ENCODE results near the gene MED20.

Gene MED20

DNA sequence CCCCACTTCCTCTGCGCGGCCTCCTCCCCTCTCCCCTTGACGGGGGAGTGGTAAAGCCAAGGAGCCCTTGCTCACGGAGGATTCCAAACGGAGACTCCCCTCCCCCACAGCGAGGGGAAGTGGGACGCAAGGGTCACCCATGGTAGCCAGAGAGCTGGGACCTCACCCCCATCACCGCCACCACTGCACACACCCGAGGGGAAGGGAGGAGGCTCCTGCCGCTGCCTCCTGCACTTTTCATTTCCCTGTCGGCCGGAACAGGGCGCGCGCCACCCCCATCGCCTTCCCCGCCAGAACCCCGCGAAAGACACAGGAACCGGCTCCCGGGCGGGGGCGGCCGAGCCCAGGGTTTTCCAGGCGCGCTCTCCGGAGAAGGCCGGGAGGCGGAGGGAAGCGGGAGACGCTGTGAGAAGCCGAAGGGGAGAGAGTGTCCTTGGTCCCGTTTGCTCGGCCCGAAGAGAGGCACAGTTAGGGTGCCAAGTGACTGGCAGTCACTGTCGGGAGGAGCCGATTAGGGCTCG lies 19.9 kb upstream of the MED20 start:
- no peak for FAIRE-seq

GRCh38 chr6:41939848-41940758 lies 19.2 kb upstream of the MED20 start:
- FAIRE-seq, result no peak

DNA sequence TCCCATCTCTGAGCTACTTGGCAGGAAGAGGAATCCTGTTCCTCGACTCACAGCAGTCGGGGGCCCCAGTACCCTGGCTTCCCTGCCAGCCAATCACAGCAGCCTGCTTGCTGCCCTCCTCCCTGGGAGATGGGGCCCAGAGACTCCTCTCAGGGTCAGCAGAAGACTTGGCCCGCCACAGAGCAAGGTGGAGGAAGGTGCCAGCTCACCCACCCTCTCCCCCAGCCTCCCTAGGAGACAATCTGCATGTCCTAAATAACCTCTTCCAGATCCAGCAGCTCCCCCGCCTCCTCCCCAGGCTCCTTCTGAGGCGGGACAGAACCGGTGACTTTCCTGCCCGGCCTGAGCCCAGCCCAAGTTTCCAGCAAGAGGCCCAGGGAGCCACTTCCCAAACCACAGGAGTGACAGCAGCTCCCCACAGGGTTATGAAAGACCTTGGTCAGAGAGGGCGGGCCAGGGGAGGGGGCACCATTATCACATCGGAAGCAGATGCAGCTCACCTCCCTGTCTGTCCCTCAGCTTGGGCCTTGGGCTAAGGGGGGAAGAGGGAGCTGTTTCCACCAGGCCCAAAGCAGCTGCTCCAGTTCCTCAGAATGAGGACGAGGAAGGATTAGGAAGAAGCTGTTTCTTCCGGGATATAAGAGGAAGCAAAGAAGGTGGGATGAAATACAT lies 18.4 kb upstream of the MED20 start:
- no peak for FAIRE-seq

DNA sequence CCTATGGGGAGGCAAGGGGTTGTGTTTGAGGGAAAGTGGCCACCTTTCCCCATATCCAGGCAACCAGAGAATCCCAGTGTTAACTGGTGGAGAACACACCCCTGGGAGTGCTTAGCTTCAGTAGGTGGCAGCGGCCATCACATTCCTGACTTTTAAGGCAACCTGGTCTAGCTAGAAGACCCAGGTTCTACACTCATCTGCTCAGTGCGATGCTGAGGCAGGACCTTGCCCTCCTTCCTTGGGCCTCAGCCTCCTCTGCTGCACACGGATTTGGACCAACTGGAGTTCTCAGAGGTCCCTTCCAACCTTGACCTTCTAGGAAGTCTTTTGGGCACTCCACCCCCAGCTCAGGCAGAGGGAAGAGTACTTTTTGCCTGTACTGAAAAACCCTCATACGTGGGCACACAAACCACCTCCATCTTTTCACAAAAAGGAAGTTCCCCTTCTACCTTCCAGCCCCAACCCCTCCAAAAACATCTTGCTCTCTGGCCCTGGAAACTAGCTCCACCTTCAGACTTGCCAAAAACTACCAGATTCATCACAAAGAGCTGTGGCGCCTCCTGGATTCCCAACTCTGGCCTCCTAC lies 17.7 kb upstream of the MED20 start:
- no peak for FAIRE-seq

DNA sequence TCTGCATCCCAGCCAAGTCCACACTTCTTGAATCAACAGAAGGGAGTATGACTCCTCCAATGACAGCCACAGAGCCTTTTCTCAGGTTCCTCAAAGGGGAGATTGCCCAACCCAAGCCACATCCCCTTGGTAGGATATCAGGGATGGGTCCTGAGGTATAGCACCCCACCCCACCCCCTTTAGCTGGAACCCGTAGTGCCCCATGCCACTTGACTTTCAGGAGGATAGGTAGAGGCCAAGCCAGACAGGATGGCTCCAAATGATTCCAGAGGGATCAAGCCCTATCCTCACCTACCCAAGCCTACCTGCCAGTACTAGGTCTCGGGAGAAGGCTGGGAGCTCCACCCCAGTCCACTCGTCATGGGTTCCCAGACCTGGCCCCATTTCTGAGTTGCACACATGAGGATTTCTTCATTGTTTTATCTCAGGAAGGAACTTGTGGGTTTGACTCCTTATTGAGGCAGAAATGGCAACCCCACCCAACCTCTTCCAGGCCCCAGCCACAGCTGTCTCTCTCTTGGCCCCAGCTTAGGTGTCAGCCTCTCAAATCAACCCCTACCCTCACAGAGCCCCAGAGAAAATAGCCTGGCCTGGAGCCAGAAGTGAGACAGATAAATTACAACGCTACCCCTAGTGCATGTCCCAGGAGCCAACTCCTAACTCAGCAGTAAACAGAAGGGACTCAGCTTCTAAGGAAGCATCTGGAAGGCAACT lies 17.1 kb upstream of the MED20 start:
- FAIRE-seq, result no peak

GRCh38 chr6:41937472-41937860 lies 16.5 kb upstream of the MED20 start:
- no peak for FAIRE-seq

DNA sequence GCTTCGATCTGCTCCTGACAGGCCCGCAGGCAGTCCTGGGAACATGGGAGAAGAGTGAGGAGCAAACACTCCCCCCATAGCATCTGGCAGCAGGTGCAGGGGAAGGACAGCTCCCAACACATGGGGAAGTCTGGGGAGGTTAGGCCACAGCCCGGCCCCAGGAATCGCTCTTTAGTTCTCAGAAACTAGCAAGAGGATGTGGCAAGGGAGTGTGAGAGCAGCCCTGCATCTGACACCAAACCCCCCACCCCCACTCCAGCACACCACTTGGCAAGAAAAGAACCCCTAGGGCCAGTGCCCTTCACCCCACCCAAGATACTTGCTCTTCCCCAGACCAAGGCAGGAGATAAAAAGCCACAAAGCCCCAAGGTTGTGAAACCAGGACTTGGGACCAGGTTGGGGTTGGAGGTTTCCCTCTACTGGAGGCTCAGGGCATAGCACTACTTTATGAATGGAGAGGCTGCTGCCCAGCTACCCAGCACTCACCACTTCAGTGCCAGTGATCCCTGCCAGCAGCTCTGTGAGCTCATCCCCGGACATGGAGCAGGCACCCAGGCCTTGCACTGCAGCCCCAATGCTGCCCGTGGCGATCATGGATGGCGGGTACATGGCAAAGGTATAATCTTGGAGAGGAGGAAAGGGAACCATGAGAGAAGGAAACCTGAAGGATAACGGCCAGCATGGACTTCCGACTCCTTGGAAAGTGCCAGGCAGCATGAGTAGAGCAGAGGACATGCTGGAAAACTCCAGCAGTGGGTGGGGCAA lies 15.3 kb upstream of the MED20 start:
- FAIRE-seq, result no peak

- no peak for FAIRE-seq
These were observed 14.7 kb upstream of the MED20 start for GRCh38 chr6:41935685-41936072.

- FAIRE-seq, result no peak
These were observed 14.2 kb upstream of the MED20 start for GRCh38 chr6:41935193-41935574.

- FAIRE-seq, result no peak
These were observed 13.6 kb upstream of the MED20 start for GRCh38 chr6:41934278-41935192.

DNA sequence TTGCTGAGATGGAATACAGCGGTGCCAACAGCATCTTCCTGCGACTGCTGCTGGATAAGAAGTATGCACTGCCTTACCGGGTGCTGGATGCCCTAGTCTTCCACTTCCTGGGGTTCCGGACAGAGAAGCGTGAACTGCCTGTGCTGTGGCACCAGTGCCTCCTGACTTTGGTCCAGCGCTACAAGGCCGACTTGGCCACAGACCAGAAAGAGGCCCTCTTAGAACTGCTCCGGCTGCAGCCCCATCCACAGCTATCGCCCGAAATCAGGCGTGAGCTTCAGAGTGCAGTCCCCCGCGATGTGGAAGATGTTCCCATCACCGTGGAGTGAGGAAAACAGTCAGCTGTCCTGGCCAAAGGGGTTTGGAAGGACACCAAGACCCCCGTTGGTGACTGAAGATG lies 11.4 kb upstream of the MED20 start:
- no peak for FAIRE-seq

GRCh38 chr6:41931792-41932191 lies 10.9 kb upstream of the MED20 start:
- FAIRE-seq, result no peak

DNA sequence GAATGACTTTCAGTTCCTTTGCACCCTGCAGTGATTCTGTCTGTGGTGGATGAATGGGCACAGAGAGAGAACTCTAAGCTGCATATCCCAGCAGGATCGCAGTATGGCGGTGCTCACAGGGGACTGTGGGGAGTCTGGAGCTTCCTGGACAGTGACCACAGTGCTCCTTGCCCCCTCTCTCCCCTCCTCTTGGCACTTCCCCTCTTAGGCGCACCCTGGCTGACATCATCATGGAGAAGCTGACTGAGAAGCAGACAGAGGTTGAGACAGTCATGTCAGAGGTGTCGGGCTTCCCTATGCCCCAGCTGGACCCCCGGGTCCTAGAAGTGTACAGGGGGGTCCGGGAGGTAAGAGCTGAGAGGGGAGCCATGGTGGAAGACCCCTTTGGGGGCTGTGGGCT lies 9.0 kb upstream of the MED20 start:
- no peak for FAIRE-seq

DNA sequence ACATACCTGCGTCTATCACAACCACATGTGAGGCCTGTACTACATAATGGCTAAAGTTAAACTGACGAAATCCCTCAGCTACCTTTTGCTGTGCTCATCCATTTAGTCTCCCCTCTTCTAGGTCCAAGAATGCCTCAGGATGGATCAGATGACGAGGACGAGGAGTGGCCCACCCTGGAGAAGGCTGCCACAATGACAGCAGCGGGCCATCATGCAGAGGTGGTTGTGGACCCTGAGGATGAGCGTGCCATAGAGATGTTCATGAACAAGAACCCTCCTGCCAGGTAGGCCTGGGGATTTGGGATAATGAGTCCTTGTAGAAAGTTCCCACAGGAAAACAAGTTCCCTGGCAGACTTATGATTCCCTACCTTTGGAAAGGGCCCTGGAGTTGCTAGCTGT lies 6.3 kb upstream of the MED20 start:
- FAIRE-seq, result no peak

DNA sequence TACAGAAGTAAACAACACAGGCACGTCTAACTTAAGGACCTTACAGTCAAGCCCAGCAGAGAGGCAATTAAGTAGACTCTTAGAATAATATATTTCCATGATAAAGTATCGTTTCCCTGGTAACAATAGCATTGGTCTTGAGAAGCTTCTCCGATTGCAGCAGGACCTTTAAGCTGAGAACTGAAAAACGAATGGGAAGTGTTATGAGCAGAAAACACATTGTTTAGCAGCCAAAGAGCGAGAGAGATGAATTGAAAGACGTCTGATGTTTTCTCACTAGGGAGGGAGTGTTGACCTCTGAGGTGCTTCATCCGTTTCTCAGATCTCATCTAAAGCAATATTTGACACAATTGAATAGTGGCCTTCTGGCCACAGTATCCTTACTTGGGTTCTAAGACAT lies 1.2 kb upstream of the MED20 start:
- FAIRE-seq, result no peak

GRCh38 chr6:41921712-41921998 lies 716 bp upstream of the MED20 start:
- FAIRE-seq, result no peak

GRCh38 chr6:41917528-41917927 lies 3.4 kb downstream of the MED20 start:
- no peak for FAIRE-seq

GRCh38 chr6:41914869-41915530 lies 5.9 kb downstream of the MED20 start:
- FAIRE-seq, result no peak

DNA sequence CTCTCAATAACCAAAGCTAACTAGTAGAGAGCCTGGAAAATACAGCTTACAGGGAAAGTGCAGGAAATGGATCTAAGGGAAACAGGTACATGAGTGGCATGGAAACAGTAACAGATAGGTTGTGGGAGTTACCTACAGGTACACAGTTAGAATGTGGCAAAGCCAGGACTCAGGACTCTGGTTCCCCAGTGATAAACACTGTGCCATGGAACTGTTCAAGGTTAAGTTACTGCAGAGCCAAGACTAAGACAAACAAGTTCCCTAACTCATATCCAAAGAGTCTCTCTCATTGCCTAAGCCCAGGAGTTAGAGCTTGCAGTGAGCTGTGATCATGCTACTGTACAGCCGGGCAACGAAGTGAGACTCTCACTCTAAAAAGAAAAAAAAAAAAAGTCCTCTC lies 6.6 kb downstream of the MED20 start:
- FAIRE-seq, result no peak

GRCh38 chr6:41909727-41910126 lies 11.2 kb downstream of the MED20 start:
- FAIRE-seq, result no peak

All from endometrium (tissue), 2 donors.